HepG2 (cell line): Measurements from ENCODE around the gene ZNF792. TPM values are rescaled to one million over a fixed set of nuclear protein-coding genes. Genes with fewer than 3 reads are reported as not detected.

Experiments used
- FOSL2 ChIP-seq: sonication (generic); formaldehyde crosslinking; IDR thresholded peaks from 2 replicates; pipeline ENCODE4 v1.4.0; 2020; ENCODE audit warnings: missing genetic modification reagents
- MED1 ChIP-seq: sonication (generic); formaldehyde crosslinking; IDR thresholded peaks from 2 replicates; pipeline ENCODE4 v1.4.0; 2020; ENCODE audit warnings: missing genetic modification reagents
- MIER2 ChIP-seq: IDR thresholded peaks from 2 replicates; pipeline ENCODE4 v1.6.1; 2016; ENCODE audit warnings: missing biosample characterization, missing genetic modification reagents
- NRL ChIP-seq: sonication (generic); formaldehyde crosslinking; IDR thresholded peaks from 2 replicates; pipeline ENCODE4 v1.5.0; 2020; ENCODE audit warnings: missing genetic modification reagents, mild to moderate bottlenecking, moderate library complexity, borderline replicate concordance
- POLR2G ChIP-seq: fragments of 200-400 bp; formaldehyde crosslinking; IDR thresholded peaks from 2 replicates; pipeline ENCODE4 v1.6.1; 2018; ENCODE audit warnings: mild to moderate bottlenecking, low read depth, low read length, moderate library complexity
- PTBP1 ChIP-seq: fragments of 200-400 bp; formaldehyde crosslinking; IDR thresholded peaks from 2 replicates; pipeline ENCODE4 v1.6.1; 2018; ENCODE audit warnings: low read length, low read depth; ENCODE audit not compliant: poor library complexity, severe bottlenecking
- YY1 ChIP-seq: IDR thresholded peaks from 2 replicates; pipeline ENCODE4 v1.6.1; 2011; ENCODE audit warnings: low read length, low read depth, moderate library complexity, mild to moderate bottlenecking; ENCODE audit not compliant: insufficient read depth, insufficient replicate concordance
- ZFP90 ChIP-seq: sonication (generic); formaldehyde crosslinking; IDR thresholded peaks from 2 replicates; pipeline ENCODE4 v1.8.0; 2022; ENCODE audit warnings: missing genetic modification reagents, mild to moderate bottlenecking, inconsistent platforms, borderline replicate concordance
- ZNF335 ChIP-seq: sonication (generic); formaldehyde crosslinking; IDR thresholded peaks from 2 replicates; pipeline ENCODE4 v1.4.0; 2020; ENCODE audit warnings: missing genetic modification reagents
- ZNF431 ChIP-seq: sonication (generic); formaldehyde crosslinking; IDR thresholded peaks from 2 replicates; pipeline ENCODE4 v1.9.0; 2022; ENCODE audit warnings: missing genetic modification reagents, low read depth, mild to moderate bottlenecking, borderline replicate concordance
- ZNF607 ChIP-seq: sonication (generic); formaldehyde crosslinking; IDR thresholded peaks from 2 replicates; pipeline ENCODE4 v1.5.1; 2020; ENCODE audit warnings: missing genetic modification reagents, mild to moderate bottlenecking, borderline replicate concordance
- ZNF761 ChIP-seq: sonication (generic); formaldehyde crosslinking; conservative IDR thresholded peaks from 2 replicates; pipeline ENCODE4 v1.4.0; 2020; ENCODE audit warnings: mild to moderate bottlenecking, missing genetic modification reagents
- polyA plus RNA-seq, 8 experiments: library from polyadenylated mRNA; depleted of rRNA in 3 of 8; stranded (reverse) in 7 of 8; unstranded in 1 of 8; fragments of >200 nt; fragmentation: Illumina TruSeq in 4 of 8; extraction: Trizol in 4 of 8; gene quantifications; 2 replicates each; pipeline versions ENCODE4 v1.2.1 to v1.2.3, GENCODE V29; 2011 to 2016; ENCODE audit warnings: low read depth in 4 of 8, missing spikeins in 1 of 8, mixed read lengths in 1 of 8; ENCODE audit not compliant: insufficient read depth in 1 of 8
- total RNA-seq, 5 experiments: library from RNA; depleted of rRNA; stranded (reverse); fragments of >200 nt; fragmentation: Illumina TruSeq; extraction: Trizol; gene quantifications; 2 replicates each; pipeline ENCODE4 v1.2.3, GENCODE V29; 2016; ENCODE audit warnings: low read depth in 1 of 5
- TF ChIP-seq, protein P1 (sequence below): IDR thresholded peaks from 2 replicates; pipeline ENCODE4 v1.6.1; 2016; ENCODE audit warnings: low read depth, borderline replicate concordance
- TF ChIP-seq, protein P2 (sequence below): sonication (generic); formaldehyde crosslinking; IDR thresholded peaks from 2 replicates; pipeline ENCODE4 v1.9.0; 2022; ENCODE audit warnings: missing genetic modification reagents, mild to moderate bottlenecking, borderline replicate concordance
- TF ChIP-seq, protein P3 (sequence below): sonication (generic); formaldehyde crosslinking; IDR thresholded peaks from 2 replicates; pipeline ENCODE4 v1.5.1; 2020; ENCODE audit warnings: missing genetic modification reagents, mild to moderate bottlenecking, borderline replicate concordance
- TF ChIP-seq, protein P4 (sequence below): sonication (generic); formaldehyde crosslinking; IDR thresholded peaks from 2 replicates; pipeline ENCODE4 v1.5.1; 2020; ENCODE audit warnings: mild to moderate bottlenecking, missing genetic modification reagents, moderate library complexity
- TF ChIP-seq, protein P5 (sequence below): sonication (generic); formaldehyde crosslinking; IDR thresholded peaks from 2 replicates; pipeline ENCODE4 v1.4.0; 2020; ENCODE audit warnings: missing genetic modification reagents

The ZNF792 gene
- total and polyA plus RNA-seq, 2 of the 13 experiments (the other 11 are each of a cell fraction or from before 2014, with no cell fraction given), result 5.5 to 11.5 TPM

DNA sequence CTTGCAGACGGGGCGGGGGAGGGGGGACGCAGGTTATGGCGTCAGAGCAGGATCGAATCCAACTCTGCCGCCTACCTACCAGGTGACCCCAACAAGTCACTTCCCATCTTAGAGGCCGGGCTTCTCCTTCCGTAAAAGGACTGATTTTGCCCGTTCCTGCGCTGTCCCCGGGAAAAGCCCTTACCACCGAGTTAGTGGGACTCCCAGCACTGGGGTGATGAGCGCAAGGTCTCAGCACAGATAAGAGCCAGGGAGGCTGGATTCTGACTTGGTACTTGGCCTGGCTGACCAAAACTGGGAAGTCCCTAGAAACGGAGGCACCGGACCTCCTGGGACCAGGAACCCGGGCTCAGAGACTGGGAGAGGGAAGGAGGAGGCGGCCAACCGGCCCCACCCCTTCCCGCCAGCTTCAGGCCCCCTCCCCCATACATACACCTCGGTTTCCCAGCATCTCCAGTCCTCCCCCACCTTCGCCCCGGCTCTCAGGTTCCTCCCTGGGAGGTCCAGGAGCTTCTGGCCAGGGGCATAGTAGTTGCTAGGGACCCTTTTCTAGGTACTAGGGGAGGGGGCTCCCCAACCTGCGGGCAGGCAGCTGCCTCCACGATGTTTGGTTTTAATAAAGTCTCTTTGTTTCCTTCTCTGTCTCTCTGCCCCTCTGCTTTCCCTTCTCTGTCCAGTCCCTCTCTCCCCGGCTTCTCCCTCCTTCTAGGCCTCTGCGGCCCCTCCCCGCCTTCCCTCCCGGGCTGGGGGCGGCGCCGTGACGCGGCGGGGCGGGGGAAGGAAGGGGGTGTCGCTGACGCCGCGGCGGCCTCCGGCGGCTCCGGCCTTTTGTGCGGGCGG, 35.7 kb upstream of the ZNF792 start, which contains the start of gene GRAMD1A (continued):
- TF ChIP-seq, protein P1, sequence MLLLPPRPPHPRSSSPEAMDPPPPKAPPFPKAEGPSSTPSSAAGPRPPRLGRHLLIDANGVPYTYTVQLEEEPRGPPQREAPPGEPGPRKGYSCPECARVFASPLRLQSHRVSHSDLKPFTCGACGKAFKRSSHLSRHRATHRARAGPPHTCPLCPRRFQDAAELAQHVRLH, result no peak
- no peak for TF ChIP-seq ZNF431 (CRISPR knock-in tag)
- TF ChIP-seq ZNF607 (CRISPR knock-in tag), result 0 out of 2 replicates have a peak, but pooled peaks have one; percentile 35
- 0 out of 2 replicates have a peak, but pooled peaks have one; percentile 6 for TF ChIP-seq FOSL2 (CRISPR knock-in tag)
- no peak for TF ChIP-seq PTBP1
- TF ChIP-seq NRL (CRISPR knock-in tag), result no peak
- TF ChIP-seq ZFP90 (CRISPR knock-in tag), result 0 out of 2 replicates have a peak, but pooled peaks have one; percentile 4
- TF ChIP-seq, protein P2, sequence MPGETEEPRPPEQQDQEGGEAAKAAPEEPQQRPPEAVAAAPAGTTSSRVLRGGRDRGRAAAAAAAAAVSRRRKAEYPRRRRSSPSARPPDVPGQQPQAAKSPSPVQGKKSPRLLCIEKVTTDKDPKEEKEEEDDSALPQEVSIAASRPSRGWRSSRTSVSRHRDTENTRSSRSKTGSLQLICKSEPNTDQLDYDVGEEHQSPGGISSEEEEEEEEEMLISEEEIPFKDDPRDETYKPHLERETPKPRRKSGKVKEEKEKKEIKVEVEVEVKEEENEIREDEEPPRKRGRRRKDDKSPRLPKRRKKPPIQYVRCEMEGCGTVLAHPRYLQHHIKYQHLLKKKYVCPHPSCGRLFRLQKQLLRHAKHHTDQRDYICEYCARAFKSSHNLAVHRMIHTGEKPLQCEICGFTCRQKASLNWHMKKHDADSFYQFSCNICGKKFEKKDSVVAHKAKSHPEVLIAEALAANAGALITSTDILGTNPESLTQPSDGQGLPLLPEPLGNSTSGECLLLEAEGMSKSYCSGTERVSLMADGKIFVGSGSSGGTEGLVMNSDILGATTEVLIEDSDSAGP (CRISPR knock-in tag), result peak; percentile 43; the same call in 1 of the 2 replicates
- TF ChIP-seq POLR2G, result peak; percentile 73
- TF ChIP-seq MIER2 (CRISPR knock-in tag), result no peak
- TF ChIP-seq, protein P3, sequence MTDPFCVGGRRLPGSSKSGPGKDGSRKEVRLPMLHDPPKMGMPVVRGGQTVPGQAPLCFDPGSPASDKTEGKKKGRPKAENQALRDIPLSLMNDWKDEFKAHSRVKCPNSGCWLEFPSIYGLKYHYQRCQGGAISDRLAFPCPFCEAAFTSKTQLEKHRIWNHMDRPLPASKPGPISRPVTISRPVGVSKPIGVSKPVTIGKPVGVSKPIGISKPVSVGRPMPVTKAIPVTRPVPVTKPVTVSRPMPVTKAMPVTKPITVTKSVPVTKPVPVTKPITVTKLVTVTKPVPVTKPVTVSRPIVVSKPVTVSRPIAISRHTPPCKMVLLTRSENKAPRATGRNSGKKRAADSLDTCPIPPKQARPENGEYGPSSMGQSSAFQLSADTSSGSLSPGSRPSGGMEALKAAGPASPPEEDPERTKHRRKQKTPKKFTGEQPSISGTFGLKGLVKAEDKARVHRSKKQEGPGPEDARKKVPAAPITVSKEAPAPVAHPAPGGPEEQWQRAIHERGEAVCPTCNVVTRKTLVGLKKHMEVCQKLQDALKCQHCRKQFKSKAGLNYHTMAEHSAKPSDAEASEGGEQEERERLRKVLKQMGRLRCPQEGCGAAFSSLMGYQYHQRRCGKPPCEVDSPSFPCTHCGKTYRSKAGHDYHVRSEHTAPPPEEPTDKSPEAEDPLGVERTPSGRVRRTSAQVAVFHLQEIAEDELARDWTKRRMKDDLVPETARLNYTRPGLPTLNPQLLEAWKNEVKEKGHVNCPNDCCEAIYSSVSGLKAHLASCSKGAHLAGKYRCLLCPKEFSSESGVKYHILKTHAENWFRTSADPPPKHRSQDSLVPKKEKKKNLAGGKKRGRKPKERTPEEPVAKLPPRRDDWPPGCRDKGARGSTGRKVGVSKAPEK (CRISPR knock-in tag), result no peak
- TF ChIP-seq MED1 (CRISPR knock-in tag), result peak; percentile 59
- no peak for TF ChIP-seq ZNF761 (CRISPR knock-in tag)
- no peak for TF ChIP-seq ZNF335 (CRISPR knock-in tag)
- TF ChIP-seq YY1, result no peak
- TF ChIP-seq, protein P4, sequence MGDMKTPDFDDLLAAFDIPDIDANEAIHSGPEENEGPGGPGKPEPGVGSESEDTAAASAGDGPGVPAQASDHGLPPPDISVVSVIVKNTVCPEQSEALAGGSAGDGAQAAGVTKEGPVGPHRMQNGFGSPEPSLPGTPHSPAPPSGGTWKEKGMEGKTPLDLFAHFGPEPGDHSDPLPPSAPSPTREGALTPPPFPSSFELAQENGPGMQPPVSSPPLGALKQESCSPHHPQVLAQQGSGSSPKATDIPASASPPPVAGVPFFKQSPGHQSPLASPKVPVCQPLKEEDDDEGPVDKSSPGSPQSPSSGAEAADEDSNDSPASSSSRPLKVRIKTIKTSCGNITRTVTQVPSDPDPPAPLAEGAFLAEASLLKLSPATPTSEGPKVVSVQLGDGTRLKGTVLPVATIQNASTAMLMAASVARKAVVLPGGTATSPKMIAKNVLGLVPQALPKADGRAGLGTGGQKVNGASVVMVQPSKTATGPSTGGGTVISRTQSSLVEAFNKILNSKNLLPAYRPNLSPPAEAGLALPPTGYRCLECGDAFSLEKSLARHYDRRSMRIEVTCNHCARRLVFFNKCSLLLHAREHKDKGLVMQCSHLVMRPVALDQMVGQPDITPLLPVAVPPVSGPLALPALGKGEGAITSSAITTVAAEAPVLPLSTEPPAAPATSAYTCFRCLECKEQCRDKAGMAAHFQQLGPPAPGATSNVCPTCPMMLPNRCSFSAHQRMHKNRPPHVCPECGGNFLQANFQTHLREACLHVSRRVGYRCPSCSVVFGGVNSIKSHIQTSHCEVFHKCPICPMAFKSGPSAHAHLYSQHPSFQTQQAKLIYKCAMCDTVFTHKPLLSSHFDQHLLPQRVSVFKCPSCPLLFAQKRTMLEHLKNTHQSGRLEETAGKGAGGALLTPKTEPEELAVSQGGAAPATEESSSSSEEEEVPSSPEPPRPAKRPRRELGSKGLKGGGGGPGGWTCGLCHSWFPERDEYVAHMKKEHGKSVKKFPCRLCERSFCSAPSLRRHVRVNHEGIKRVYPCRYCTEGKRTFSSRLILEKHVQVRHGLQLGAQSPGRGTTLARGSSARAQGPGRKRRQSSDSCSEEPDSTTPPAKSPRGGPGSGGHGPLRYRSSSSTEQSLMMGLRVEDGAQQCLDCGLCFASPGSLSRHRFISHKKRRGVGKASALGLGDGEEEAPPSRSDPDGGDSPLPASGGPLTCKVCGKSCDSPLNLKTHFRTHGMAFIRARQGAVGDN (CRISPR knock-in tag), result peak; percentile 59
- TF ChIP-seq, protein P5, sequence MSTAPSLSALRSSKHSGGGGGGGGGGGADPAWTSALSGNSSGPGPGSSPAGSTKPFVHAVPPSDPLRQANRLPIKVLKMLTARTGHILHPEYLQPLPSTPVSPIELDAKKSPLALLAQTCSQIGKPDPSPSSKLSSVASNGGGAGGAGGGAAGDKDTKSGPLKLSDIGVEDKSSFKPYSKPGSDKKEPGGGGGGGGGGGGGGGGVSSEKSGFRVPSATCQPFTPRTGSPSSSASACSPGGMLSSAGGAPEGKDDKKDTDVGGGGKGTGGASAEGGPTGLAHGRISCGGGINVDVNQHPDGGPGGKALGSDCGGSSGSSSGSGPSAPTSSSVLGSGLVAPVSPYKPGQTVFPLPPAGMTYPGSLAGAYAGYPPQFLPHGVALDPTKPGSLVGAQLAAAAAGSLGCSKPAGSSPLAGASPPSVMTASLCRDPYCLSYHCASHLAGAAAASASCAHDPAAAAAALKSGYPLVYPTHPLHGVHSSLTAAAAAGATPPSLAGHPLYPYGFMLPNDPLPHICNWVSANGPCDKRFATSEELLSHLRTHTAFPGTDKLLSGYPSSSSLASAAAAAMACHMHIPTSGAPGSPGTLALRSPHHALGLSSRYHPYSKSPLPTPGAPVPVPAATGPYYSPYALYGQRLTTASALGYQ (CRISPR knock-in tag), result no peak
